GM10266 (cell line): ENCODE data around the gene BMP4.
"Not testable (repeated sequence)": the region's sequence is repeated elsewhere in the genome, so short reads cannot be mapped to it uniquely, and the experiment has no call there.

Experiments used
- DNase-seq: peaks from one replicate; pipeline ENCODE4 v3.0.0; 2012; ENCODE audit errors: extremely low spot score
- CTCF ChIP-seq: IDR thresholded peaks from 2 replicates; pipeline ENCODE4 v1.5.1; 2012; ENCODE audit warnings: mild to moderate bottlenecking, low read depth; ENCODE audit not compliant: control insufficient read depth, insufficient read depth; ENCODE audit errors: missing control alignments

Gene BMP4

GRCh38 chr14:53996041-53996440, 39.4 kb upstream of the BMP4 start:
- no peak for TF ChIP-seq CTCF
- DNase-seq = no peak

- no peak for TF ChIP-seq CTCF
- no peak for DNase-seq
Observed at GRCh38 chr14:53993920-53994607, 37.4 kb upstream of the BMP4 start.

GRCh38 chr14:53990978-53991377, 34.4 kb upstream of the BMP4 start:
- TF ChIP-seq CTCF = no peak
- DNase-seq = no peak

- DNase-seq = not testable (repeated sequence)
Observed at GRCh38 chr14:53986718-53987117, 30.1 kb upstream of the BMP4 start.

- not testable (repeated sequence) for DNase-seq
Observed at GRCh38 chr14:53984958-53985357, 28.3 kb upstream of the BMP4 start.

- no peak for TF ChIP-seq CTCF
- DNase-seq = no peak
Observed at GRCh38 chr14:53983112-53983511, 26.5 kb upstream of the BMP4 start.

- DNase-seq = no peak
- TF ChIP-seq CTCF = no peak
Observed at GRCh38 chr14:53982546-53982945, 25.9 kb upstream of the BMP4 start.

- no peak for TF ChIP-seq CTCF
- DNase-seq = no peak
Observed at GRCh38 chr14:53979747-53980642, 23.4 kb upstream of the BMP4 start.
